GM18517 (cell line): ENCODE results near the gene CNNM1.

Experiments used
- ATAC-seq: cut with Tn5 transposase; IDR thresholded peaks from one replicate; pipeline ENCODE4 v1.9.1; 2021; ENCODE audit warnings: mild to moderate bottlenecking, moderate library complexity; ENCODE audit not compliant: unreplicated experiment

The CNNM1 gene

DNA sequence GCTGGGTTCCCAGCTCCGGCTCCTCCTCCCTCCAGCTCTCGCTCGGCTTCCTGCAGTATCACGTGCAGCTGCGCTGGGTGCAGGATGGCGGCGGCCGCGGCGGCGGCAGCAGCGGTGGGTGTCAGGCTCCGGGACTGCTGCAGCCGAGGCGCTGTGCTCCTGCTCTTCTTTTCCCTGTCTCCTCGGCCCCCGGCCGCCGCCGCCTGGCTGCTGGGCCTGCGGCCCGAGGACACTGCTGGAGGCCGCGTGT, at the start of gene CNNM1:
TSS of gene CNNM1 (plus strand) at position 53 of the 250 bp plus-strand sequence. CDS start at position 85, 32 bp downstream.
- ATAC-seq: peak; percentile 55

DNA sequence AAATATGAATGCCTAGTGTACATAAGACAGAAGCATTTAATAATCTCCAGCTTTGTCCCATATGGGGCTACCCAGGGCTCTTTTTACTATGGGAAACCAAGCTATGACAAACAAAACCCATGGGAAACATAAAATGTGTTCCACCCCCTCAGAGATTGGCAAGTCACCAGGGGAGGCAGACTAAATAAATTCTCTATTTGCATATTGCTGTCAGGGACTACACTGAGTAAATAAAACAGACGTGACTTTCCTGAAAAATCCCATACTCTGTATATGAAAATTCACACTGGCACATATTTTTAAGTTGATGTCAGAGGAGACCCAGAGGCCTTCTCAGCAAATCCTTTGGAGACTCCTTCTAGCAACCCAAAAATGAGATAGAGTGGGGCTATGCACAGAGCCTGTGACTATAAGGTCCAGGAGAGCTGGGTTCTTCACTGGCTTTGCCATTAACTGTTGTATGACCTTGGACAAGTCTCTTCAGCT, 49.5 kb upstream of the CNNM1 start:
- ATAC-seq: no peak

DNA sequence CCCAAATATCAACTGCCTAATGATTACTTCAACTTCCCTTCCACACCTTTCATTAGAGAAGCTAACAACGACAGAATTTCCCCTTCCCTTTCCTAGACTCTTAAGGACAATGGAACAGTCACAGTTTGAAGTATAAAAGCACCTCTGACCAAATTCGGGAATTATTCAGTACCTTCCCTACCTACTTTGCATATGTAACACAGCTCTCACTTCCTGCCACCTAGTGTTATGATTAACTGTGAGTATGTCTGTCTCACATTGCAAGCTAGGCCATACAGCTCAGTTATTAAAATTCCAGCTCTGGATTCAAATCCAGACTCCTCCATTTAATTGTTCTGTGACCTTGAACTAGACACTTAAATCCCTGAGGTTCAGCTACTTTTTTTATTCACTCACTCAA, 48.7 kb upstream of the CNNM1 start:
- peak; percentile 60 for ATAC-seq

DNA sequence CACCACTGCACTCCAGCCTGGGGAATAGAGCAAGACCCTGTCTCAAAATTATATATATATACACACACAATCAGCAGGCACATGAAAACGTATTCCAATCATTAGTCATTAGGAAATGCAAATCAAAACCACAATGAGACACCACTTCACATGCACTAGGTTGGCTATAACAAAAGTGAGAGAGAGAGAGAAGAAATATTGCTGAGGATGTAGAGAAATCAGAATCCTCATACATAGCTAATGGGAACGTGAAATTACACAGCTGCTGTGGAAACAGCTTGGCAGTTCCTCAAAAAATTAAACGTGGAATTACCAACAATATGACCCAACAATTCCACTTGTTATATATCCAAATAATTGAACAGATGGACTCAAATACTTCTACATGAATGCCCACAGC, 43.3 kb upstream of the CNNM1 start:
- ATAC-seq: no peak

DNA sequence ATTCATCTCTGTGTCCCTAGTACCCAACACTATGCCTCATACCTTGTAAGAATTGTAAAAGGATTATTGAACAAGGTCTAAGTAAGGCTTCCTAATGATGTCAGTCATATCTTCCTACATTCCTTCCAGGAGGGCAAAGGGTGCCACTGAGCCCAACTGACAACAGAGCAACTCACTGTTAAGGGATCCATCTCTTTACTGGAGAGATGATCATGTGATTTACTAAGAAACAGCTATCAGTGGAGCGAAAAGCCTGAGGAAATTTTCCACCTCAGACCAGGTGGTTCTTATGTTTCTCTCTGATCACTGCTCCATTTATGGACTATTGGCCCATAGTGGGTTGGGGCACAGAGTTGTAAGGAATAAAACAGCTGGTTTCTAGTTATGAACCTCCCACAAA, 38.9 kb upstream of the CNNM1 start:
- no peak for ATAC-seq

DNA sequence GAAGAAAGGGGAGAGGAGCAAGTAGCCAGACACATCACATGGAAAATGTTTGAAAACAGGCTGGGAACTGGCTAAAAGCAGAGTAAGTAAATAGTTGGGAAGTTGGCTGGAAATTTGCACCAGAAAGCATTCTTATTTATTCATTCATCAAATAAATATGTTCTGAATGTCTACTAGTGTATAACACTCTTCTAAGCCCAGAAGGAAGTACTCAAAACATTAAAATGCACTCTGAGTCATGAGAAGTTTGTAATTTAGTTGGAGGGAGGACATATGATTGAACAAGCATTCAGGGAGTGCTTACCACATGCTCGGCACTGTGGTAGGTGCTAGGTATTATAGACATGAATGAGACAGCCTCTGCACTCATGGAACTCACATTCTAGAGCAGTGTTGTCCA, 37.0 kb upstream of the CNNM1 start:
- ATAC-seq: no peak

DNA sequence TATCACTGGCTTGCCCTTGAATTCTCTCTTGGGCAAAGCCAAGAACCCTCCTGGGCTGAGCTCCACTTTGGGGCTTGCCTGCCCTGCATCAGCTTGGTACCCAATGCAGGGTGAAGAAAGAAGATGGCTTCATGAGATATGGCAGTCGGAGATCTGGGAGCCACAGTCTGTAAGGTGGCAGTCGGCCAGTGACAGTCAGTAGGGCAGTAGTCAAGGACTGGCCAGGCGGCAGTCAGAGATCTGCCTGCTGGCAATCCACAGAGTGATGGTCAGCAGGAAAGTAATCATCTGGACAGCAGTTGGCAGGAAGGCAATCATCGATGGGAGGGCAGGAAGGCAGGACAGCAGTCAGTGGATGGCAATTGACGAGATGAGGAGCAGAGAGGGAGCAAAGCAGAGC, 32.6 kb upstream of the CNNM1 start:
- ATAC-seq: no peak

DNA sequence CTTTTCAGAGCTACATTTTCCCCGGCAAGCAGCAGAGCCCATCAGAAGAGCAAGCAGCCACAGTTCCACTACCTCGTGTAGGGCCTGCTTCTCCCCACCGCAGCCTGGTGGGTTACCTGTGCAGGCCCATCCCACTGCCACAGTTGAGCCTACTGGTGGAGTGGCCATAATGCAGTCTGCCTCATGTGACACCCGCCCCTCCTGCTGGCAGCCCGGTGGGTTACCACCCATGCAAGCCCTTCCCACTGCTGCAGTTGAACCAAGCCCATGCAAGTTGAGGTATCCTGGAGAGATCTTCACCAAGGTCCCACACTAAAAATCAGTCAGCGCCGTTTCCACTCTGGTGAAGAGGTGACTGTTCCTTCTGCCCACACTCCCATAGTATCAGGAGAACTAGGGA, 32.1 kb upstream of the CNNM1 start:
- no peak for ATAC-seq

DNA sequence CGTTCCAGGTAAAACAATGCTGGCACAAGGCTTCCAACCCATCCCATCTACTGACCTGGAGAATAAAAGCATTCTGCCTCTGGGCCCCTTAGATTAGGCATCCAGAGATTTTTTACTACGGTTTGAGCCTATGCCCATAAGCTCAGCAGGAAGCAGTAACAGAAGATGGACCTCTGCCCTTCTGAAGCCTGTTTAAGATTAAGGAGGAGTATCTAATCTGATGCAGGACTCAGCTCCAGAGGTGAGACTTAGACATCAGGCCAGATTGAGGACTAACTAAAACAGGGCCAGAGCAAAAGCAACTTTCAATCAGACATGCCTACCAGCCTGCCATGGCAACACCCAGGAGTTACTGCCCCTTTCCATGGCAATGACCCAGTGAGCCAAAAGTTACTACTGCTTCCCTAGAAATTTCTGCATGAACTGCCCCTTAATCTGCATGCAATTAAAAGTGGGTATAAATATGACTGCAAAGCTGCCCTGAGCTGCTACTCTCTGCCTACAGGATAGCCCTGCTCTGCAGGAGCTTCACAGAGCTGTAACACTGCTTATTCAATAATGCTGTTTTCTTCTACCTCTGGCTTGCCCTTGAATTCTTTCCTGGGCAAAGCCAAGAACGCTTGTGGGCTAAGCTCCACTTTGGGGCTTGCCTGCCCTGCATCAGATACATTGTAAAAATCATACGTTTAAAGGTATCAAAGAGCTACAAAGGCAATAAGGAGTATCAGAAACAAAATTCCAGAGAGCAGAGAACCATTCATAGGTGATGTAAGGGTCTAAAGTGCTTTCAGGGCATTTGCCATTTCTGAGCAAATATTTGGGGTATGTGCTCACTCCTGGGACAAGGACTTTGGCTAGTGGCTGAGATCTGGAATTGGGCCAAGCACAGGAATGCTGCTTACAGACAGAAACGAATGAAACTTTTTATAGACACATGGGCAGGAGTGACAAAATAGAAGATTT, 25.0 kb upstream of the CNNM1 start:
- no peak for ATAC-seq

DNA sequence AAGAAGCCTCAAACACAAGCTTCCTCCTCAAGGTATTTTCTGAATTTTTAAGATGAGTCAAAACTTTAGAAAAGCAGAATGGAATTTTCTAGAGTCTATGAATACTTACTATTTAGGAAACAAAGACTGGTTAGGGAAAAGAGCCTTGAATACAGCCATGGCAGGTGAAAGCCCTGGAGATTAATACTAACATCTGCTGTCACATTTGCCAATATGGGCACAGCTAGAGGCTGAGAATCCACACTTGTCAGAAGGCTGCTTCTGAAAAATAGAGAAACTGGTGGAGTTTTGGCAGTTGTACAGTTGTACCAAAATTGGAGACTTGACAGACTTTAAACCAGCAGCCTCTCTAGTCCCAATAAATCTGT, 24.3 kb upstream of the CNNM1 start:
- no peak for ATAC-seq

DNA sequence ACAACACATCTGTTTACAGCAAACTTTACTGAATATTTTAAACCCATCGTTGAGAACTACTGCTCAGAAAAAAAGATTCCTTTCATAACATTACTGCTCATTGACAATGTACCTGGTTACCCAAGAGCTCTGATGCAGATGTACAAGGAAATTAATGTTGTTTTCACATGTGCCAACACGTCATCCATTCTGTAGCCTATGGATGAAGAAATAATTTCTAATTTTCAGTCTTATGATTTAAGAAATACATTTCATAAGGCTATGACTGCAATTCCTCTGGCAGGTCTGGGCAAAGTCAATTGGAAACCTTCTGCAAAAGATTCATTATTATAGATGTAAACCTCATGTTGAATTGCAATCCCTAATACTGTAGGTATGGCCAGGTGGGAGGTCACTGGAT, 16.7 kb upstream of the CNNM1 start:
- ATAC-seq: no peak

DNA sequence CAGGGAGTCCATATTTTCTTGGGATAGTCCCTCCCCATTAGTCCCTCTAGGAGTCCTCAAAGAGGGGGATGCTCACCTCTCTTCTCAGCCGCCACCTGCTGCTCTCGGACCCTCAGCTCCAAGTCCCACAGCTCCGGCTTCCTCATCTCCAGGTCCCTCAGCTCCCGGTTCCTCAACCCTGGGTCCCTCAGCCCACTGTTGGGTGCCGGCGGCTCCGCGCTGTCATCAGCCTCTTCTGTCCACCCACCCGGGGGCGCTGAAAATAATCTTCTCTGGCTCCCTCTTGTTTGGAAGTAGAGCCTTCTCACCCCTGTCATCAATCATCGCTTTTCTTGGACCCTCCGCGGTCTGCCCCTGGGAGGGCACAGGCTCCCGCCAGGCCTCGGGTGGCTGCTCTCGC, 13.3 kb upstream of the CNNM1 start:
- no peak for ATAC-seq

DNA sequence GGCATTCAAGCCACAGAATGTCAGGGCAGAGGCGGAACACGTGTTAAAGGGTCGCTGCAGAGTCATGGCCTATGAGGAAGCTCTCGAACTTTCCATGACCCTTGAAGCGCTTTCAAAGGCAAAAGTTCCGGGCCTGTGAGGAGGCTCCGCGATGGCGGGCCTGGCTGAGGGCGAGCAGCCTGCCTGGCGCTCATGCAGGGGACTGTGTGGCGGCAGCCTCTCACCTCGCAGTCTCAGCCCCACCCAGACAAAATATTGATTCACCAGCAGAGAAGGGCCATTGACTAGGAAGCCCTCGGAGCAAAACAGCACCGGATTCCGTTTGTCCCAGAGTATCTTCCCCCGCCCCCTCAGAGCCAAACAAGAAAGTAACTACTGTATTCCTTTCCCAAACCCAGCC, 12.8 kb upstream of the CNNM1 start:
- no peak for ATAC-seq

DNA sequence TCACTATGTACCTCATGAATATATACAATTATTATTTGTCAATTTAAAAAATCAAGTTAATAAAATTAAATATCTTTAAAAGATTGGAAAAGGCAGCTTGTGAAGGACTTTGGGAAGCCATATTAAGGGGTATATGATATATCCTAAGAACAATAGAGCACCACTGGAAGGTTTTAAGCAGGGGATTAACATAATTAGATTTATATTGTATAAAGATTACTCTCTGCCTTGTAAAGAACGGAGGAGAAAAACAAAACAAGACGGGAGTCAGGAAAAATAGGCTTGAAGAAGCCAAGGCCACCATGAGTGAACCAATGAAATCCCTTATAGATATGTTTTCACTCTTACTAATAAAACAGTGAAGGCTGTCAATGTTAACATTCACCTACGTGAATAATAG, 11.1 kb upstream of the CNNM1 start:
- no peak for ATAC-seq

DNA sequence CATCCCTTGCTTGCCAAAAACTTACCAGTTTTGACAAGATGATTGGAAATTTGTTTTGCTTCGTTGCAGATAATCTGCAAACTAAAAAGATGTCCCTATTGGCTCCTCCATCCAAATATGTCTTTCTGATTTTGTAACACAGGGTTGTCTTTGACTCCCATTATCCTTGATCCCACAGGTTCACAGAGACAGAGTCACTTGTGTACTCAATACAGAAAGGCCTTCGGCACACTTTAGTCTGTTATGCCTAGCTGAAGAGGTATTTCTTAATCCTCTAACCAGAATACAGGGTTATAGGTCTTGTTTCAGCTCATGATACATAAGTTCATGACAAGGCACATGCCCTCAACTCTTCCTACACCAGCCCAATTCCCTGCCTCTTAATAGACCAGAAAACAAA, 10.7 kb upstream of the CNNM1 start:
- ATAC-seq: no peak

DNA sequence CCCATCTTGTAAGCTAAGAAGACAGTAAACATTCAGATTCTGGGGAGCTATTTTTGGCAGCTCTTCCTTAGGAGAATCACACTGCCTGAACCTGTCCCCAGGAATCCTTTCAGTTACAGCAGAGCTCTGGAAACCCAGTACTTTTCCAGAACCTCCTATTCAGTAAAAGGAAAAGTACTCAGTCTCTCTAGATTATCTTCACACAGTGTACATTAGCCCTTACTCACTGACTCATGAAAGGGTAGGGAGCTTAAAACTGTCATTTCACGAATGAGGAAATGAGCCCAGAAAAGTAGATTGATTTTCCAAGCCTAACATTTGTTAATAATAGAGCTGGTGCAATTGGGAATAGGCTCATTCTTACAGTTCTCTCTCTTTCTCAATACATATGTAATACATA, 3.9 kb upstream of the CNNM1 start:
- ATAC-seq: no peak

DNA sequence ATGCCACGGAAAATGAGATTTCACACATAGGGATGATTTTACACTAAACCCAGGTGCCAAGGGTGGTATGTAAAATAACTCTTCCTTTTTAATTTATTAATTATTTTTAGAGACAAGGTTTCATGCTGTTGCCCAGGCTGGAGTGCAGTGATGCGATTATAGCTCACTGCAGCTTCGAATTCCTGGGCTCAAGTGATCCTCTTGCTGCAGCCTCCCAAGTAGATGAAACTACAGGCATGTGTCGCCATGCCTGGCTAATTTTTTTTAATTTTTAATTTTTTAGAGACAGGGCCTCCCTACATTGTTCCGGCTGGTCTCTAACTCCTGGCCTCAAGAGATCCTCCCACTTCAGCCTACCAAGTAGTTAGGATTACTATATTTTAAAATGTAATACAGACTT, 2.3 kb upstream of the CNNM1 start:
- no peak for ATAC-seq

DNA sequence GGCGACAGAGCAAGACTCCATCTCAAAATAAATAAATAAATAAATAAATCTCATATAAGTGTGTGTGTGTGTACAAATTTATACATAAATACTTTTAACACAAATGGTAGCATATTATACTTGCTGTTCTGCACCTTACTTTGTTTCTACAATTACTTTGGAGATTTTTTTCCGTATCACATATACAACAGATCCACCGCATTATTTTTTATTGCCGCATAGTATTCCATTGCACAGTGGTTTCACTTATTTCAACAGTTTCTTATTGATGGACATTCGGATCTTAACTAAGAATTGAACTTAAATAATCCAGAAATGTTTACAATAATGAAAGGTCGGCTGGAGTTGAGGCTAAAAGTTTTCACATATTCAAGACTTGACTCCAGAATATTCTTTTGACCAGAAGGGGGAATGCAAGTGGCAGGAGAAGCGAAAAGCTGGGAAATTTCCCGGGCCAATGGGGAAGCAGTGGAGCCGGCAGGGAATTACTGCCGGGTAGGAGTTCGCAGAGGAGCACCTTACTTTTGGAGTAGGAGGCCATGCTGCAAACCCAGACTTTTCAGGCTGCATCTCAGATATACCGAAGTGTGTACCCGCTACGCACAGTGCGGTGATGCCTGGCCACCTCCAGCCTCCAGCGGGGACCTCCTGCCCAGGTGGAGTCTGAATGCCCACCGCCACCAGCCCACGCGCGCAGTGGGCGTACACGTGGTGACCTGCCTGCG, 415 bp upstream of the CNNM1 start:
- peak; percentile 32 for ATAC-seq

DNA sequence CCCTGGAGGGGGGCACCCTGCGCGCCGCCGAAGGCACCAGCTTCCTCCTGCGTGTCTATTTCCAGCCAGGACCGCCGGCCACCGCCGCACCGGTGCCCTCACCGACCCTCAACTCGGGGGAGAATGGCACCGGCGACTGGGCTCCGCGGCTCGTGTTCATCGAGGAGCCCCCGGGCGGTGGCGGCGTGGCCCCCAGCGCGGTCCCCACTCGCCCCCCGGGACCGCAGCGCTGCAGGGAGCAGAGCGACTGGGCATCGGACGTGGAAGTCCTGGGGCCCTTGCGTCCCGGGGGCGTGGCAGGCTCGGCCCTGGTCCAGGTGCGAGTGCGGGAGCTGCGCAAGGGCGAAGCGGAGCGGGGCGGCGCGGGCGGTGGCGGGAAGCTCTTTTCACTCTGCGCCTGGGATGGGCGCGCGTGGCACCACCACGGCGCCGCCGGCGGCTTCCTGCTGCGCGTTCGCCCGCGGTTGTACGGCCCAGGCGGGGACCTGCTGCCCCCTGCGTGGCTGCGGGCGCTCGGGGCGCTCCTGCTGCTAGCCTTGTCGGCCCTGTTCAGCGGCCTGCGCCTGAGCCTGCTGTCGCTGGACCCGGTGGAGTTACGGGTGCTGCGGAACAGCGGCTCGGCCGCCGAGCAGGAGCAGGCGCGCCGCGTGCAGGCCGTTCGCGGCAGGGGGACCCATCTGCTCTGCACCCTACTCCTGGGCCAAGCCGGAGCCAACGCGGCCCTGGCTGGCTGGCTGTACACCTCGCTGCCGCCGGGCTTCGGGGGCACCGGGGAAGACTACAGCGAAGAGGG, 594 bp downstream of the CNNM1 start:
- ATAC-seq: peak; percentile 42

DNA sequence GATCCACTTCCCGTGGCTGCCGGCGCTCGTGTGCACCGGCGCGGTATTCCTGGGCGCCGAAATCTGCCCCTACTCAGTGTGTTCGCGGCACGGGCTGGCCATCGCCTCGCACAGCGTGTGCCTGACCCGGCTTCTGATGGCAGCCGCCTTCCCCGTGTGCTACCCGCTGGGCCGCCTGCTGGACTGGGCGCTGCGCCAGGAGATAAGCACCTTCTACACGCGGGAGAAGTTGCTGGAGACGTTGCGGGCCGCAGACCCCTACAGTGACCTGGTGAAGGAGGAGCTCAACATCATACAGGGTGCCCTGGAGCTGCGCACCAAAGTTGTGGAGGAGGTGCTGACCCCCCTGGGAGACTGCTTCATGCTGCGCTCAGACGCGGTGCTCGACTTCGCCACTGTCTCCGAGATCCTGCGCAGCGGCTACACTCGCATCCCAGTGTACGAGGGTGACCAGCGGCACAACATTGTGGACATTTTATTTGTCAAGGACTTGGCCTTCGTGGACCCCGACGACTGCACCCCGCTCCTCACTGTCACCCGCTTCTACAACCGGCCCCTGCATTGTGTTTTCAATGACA, 1.3 kb downstream of the CNNM1 start:
- no peak for ATAC-seq

DNA sequence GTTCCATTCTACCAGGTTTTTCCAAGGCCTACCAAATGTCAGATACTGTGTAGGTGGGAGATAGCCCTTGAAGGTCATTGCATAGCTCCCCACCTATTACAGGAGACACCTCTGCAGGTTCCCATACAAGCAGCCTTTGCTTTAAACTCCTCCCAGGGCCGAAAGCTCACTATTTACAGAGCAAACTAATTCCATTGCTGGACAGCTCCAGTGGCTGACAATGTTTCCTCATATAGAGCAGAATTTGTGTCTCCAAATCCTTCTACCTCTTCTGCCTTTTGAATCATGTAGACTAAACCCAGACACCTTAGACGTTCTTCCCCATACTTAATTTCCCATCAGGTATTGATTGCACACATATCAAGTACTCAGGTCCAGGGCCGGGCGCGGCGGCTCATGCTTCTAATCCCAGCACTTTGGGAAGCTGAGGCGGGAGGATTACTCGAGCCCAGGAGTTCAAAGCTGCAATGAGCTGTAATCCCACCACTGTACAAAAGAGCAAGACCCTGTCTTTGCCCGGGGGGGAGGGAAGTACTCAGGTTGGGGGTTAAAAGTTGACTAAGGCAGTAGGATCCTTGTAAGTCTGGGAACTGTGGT, 2.1 kb downstream of the CNNM1 start:
- no peak for ATAC-seq
